A172 (cell line): ENCODE measurements around the gene ABCA5. TPM values are rescaled to one million over a fixed set of nuclear protein-coding genes. Genes with fewer than 3 reads are reported as not detected.

Experiments used
- DNase-seq: peaks from one replicate; pipeline ENCODE4 v3.0.0-alpha.2; 2015; ENCODE audit warnings: low spot score
- total RNA-seq: library from RNA; depleted of rRNA; stranded (reverse); fragments of >200 nt; shearing (Covaris generic); gene quantifications from 2 replicates; pipeline ENCODE4 v1.2.3, GENCODE V29; 2014

ABCA5 gene
- total RNA-seq, 1 experiment from 2014 or later, result 0.07 TPM

DNA sequence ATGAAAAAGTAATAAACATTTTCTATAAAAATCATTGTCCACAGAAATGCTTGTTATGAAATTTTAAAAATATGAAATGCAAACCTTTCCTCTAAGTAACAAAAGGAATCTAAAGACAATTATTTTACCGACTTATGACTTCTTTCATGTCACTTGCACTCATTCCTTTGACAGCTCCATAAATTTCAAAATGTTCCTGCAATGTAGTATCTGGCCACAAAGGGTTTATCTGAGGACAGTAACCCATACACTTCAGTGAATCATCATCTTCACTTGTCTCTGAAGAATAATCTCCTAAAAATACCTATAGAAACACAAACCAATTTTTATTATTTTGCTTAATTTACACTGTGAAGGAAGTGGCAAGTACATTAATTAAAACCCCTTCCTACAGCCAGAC lies 72.7 kb downstream of the ABCA5 start:
- DNase-seq, result no peak

DNA sequence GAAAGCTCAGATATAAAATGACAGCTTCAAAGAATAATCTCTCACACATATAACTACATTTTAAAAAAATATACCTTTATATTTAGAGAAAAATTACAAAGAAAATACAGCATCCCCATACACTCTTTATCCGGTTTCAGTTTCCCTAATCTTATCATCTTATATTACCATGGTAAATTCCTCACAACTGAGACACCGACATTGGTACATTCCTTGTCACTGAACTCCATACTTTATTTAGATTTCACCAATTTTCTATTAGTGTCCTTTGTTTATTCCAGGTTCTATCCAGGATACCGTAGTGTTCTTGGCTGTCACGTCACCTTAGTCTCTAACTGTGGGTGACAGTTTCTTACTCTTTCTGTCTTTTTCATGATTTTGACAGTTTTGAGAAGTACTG lies 76.3 kb downstream of the ABCA5 start:
- DNase-seq, result no peak

DNA sequence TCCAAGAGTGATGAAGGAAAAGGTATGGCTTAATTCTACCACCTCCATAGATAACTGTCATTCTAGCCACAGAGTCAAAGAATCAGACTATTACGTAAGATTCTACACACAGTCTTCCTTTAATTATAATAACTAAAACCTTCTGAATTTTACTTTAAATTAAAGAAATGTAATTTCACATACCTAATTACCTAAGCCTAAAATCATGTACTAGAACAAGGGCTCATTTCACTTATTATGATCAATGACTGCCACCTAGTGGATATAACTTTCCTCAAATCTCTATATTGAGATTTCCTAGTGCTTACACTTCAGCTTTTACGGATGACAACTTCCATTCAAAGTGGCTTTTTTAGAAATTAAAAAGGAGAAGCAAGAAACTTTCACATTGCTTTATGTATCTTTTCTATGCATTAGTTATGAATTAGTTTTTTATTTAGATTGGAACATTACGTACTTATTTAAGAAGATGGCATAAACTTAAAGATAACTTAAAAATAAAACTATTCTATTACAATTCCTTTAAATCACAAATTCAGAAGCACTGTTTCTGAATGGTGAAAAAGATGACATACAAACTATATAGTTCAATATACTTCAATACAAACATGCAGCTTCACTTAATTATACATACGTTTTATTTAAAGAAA lies 80.1 kb downstream of the ABCA5 start:
- DNase-seq, result peak; percentile 54

DNA sequence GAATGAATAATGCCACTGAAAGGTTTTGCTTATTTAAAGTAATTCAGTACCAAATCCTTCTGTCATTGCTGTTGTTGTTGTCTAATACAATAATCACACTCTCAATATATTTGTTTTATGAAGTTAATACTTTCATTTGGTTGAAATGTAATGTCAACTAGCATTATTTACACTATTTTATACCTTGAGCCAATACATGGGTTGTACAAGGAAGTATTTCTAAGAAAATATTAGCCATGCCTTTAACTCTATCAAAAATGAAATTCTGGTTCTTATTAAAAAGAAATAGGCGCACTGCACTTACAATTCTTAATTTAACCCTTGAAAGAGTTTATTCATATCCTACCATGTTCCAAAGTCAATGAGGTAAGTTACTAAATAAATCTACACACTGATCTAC lies 80.7 kb downstream of the ABCA5 start:
- DNase-seq, result no peak

DNA sequence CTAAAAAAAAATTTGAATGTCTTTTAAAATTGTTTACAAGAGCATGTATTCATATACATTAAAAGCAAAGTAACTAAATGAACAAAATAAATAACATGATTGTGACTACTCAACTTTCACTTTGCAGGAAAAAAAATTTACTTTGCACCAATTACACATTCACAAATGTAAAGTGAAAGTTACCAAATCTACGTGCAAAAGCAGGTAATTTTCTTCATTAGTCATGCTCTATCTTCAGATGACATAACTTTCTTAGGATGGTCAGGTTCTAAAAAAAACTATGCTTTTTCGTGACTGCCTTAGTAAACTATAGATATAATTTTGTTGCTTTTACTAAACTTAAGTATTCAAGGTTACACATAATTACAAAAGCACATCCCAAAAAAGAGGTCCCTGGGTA lies 81.3 kb downstream of the ABCA5 start:
- DNase-seq, result no peak

DNA sequence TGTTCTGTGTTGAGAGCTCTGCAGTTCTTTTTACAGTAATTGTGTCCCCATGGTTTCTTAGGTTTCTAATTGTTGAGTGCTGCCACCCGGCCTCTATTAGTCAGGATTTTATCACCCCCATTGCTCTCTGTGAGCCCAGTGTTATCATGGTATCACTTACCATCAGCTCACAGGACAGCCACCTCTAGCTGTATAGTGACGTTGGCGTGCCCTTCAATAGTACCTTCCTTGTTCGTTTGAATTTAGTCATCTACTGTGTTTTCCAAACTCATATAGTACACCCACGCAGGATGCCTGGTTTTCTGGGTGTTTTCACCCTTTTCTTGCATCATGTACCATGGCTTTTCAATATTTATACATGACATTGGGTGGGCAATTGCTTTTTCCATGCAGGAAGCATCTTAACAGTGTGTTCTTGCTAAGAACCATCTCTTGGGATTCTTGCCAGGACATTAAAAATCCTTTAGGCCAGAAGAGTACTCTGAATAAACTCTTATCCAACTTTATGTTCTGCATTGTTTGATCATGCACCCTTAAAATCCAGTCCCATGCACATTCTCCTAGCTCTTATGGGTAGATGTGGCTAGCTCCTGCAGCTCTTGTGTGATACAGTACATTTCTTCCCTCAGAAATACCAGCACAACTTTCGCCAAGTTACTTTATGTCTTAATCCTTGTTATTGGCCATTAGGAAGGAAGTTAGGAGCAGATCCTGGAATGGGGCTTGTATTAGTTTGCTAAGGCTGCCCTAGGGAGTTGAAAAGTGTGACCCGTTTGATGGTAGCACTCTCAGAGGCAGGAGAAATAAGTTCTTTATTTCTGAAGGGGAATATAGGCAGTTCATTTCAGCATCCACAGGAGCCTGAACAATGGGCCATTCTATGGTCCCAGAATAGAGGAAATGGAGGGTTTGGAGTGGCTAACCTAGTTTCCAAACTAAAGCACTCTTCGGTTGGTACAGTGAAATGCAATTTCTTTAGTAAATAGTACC lies 87.0 kb downstream of the ABCA5 start:
- DNase-seq, result no peak

- DNase-seq, result no peak
Measured at GRCh38 chr17:69236946-69237345, 90.0 kb downstream of the ABCA5 start.

GRCh38 chr17:69236464-69236863 lies 90.5 kb downstream of the ABCA5 start:
- no peak for DNase-seq

GRCh38 chr17:69235338-69236058 lies 91.4 kb downstream of the ABCA5 start:
- peak; percentile 85 for DNase-seq

GRCh38 chr17:69232650-69233049 lies 94.3 kb downstream of the ABCA5 start:
- DNase-seq, result no peak

DNA sequence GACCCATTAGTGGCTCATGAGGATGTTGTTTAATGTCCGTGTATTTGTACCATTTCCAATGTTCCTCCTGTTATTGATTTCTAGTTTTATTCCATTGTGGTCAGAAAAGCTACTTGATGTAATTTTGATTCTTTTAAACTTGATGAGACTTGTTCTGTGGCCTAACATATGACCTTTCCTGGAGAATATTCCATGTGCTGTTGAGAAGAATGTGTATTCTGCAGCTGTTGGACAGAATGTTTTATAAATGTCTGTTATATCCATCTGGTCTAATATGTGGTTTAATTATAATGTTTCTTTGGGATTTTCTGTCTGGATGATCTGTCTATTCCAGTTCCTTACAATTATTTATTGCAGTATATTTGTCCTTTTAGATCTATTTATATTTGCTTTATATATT lies 95.4 kb downstream of the ABCA5 start:
- no peak for DNase-seq

- no peak for DNase-seq
Measured at GRCh38 chr17:69230939-69231338, 96.0 kb downstream of the ABCA5 start.

- no peak for DNase-seq
Measured at GRCh38 chr17:69228576-69228975, 98.4 kb downstream of the ABCA5 start, which contains the start of gene ABCA10. ABCA10 (minus strand) TSS chr17:69228824; CDS start chr17:69225358, 3,466 bp downstream.

DNA sequence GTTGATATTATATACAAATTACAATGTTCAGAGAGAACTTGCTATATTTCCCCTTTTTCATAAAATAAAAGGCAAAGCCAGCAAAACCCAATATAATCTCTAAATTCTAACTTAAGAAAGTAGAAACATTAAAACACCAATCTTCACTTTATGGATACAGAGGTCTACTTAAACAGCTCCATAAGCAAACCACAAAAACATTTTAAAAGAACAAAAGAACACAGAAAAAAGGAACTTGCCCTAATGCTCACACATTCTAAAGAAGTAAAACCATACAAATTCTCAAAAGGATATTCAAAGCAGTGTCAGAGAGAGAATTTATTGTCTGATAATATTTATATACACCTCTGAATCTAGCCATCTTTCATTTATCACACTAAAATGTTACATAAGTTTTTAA lies 98.9 kb downstream of the ABCA5 start:
- no peak for DNase-seq

DNA sequence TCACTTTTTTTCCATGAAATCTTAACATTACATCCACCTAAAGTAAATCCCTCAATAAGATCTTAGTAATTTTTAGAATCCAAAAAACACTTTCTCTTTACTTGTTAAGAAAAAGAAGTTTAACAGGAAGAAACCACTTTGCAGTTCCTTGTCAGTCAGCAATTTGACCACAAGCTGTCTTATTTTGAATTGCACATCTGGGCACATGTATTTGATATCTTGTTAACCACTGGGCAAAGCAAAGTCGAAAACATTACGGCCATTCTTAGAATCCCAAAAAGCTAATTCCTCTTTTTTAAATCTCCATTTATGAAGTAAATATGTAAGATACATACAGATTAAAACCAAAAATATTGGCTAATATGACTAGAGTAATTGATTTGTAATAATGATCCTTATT lies 99.4 kb downstream of the ABCA5 start:
- no peak for DNase-seq

DNA sequence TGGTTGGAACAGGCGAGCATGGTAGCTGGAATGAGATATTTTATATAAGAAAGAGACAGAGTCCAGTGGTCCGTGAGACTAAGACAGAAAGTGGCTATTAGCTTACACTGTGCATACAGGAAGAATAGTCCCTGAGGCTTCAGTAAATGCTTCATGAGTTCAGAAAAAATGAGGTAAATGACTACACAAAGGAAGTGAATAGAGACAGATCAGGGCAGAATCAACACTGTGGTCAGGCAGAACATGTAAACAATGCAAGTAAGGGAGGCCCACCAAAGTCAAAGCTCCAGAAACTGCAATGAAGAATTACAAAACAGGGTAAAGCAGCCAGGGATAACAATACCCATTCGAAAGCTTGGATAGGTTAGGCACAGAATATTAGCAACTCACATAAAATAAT lies 103.1 kb downstream of the ABCA5 start:
- DNase-seq, result no peak

DNA sequence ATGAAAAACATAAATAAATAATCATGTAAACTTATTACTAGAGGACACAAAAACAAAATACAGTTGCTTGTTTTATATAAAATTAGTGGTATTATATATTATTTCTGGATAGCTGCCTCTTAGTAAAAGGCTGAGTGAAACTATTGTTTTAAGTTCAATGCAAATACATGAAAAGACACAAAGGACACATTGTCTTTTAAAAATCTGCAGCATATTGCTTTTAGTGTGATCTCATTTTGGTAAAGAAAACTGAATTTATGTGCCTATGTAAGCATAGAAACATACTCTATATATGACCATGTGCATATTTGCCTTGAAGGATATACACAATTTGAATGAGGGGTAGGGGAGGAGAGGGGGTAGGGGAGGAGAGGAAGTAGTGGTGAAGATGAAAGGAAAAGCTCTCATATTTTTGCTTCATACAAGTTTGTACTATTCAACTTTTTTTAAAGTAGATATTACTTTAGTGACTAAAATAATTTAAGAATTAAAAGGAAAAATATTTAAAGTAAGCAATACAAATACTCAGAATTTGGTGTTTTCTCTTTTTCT lies 104.2 kb downstream of the ABCA5 start:
- DNase-seq, result no peak

DNA sequence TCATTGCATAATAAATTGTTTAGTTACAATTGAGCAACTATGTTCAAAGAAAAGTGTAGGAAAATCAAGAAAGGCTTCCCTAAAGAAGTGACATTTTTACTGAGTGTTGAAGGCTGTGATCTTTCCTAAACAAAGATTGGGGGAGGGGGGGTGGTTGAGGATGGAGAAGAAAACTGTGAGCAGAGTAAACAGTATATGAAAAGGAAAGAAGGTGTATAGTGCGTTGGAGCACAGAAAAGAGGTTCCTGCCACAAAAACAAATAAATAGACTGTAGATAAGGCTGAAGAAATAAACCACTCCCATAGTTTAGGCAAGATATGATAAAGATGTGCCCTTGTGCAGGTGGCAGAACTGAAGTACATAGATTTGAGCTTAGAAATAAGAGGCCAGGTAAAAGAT lies 106.8 kb downstream of the ABCA5 start:
- no peak for DNase-seq

- DNase-seq, result no peak
Measured at GRCh38 chr17:69218986-69219385, 107.9 kb downstream of the ABCA5 start.

GRCh38 chr17:69213059-69213813 lies 113.7 kb downstream of the ABCA5 start:
- DNase-seq, result no peak

DNA sequence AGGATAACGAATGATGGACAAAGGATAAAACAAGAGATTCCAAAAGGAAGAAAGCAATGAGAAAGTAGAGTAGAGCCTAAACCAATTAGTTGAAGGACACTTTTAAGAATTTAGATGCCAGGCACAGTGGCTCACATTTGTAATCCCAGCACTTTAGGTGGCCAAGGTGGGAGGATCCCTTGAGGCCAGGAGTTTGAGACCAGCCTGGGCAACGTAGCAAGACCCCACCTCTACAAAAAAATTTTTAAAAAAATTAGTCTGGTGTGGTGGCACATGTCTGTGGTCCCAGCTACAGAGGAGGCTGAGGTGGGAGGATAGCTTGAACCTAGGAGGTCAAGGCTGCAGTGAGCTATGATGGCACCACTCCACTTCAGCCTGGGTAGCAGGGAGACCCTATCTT lies 118.3 kb downstream of the ABCA5 start:
- no peak for DNase-seq
